Stimulated activated CD8-positive, alpha-beta memory T cell treated with anti-CD3 and anti-CD28 coated beads, Interleukin-4, amount 100 ng/mL, for 48 hours (primary cell): ENCODE data around the gene SLFN5.
A peak's percentile ranks its signal among the peaks of the same experiment; 100 is the strongest.
"Not testable (repeated sequence)": the region's sequence is repeated elsewhere in the genome, so short reads cannot be mapped to it uniquely, and the experiment has no call there.

Experiments
- DNase-seq: peaks from one replicate; pipeline ENCODE4 v3.0.0-alpha.2; 2020

The SLFN5 gene

DNA sequence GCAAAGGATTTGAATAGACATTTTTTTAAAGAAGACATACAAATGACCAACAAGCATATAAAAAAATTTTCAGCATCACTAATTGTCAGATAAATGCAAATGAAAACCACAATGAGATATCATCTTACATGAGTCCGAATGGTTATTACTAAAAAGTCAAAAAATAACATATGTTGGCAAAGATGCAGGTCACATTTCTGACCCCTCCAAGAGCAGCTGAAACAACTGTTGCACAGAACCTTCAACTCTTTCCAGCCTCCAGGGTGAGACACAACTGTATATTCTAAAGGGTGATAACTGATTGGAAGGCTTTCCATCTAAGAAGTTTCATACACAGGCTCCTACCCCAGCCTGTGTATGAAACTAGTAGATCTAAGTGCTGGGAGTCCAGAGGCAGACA is 51.9 kb downstream of the SLFN5 start:
- no peak for DNase-seq

- DNase-seq: no peak
These were observed 52.8 kb downstream of the SLFN5 start for GRCh38 chr17:35295686-35296085.

GRCh38 chr17:35297666-35298065 is 54.8 kb downstream of the SLFN5 start:
- no peak for DNase-seq

GRCh38 chr17:35298639-35299038 is 55.8 kb downstream of the SLFN5 start:
- DNase-seq: no peak

GRCh38 chr17:35299135-35299534 is 56.3 kb downstream of the SLFN5 start:
- no peak for DNase-seq

DNA sequence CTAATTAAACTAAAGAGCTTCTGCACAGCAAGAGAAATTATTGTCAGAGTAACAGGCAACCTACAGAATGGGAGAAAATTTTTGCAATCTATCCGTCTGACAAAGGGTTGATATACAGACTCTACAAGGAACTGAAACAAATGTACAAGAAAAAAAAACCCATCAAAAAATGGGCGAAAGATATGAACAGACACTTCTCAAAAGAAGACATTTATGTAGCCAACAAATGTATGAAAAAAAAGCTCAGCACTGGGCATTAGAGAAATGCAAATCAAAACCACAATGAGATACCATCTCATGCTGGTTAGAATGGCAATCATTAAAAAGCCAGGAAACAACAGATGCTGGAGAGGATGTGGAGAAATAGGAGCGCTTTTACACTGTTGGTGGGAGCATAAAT is 66.5 kb downstream of the SLFN5 start:
- DNase-seq: not testable (repeated sequence)

DNA sequence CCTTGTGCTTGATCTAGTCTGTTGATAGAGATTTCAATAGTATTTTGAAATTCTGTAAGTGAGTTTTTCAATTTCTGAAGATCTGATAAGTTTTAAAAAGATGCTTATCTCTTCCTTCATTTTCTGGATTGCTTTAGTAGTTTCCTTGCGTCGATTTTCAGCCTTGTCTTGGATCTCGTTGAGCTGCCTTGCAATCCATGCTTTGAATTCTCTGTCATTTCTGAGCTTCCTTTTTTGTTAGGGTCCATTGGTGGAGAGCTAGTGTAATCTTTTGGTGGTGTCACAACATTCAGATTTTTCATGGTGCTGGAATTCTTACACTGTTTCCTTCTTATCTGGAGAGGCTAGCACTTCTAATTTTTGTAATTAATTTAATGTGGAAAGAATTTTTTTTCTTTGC is 69.5 kb downstream of the SLFN5 start:
- no peak for DNase-seq

GRCh38 chr17:35312790-35313711 is 70.2 kb downstream of the SLFN5 start:
- DNase-seq: peak; percentile 84

GRCh38 chr17:35313875-35314409 is 71.1 kb downstream of the SLFN5 start:
- DNase-seq: peak; percentile 40

- no peak for DNase-seq
These were observed 71.7 kb downstream of the SLFN5 start for GRCh38 chr17:35314415-35315216.

DNA sequence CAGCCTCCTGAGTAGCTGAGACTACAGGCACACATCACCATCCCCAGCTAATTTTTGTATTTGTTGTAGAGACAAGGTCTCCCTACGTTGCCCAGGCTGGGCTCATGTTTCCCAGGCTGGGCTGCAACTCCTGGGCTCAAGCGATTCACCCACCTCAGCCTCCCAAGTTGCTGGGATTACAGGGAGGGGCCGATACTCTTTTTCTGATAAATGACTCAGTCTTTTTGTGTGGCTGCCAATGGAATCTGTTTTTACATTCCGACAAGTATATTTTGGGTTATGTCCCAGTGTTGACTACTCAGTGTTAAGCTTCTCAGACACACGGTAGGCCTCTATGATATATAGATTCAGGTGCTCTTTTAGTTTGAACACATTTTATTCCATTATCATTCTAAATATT is 72.4 kb downstream of the SLFN5 start:
- DNase-seq: no peak

- no peak for DNase-seq
These were observed 73.1 kb downstream of the SLFN5 start for GRCh38 chr17:35315971-35316370.

DNA sequence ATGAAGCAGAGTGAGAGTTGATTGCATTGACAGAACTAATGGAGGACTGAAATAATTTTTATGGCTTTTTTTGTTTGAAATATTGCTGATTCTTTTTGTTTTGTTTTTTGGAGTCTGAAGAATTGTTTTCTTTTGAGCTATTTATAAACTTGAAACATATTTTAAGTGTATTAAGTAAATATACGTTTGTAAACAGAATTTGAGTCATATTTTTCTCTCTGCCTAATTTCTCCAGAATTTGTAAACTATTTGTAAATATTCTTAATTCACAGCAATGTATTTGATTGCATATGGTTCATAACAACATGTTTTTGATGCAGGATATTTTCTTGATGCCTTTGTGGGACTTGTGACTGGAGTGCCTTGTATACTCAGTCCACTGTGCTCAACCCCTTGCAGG is 79.9 kb downstream of the SLFN5 start:
- no peak for DNase-seq
